SU-DHL-6 (cell line): ENCODE measurements around the gene HLA-DRA.

Experiments
- H2AFZ ChIP-seq: fragments of 200-600 bp; sonication (generic); 2 replicates; pipeline ENCODE4 v1.6.1; 2014; ENCODE audit warnings: low read depth, mild to moderate bottlenecking, moderate library complexity, mixed read lengths, antibody characterized with exemption, low read length; ENCODE audit not compliant: severe bottlenecking
- H3F3A ChIP-seq: fragments of 200-600 bp; shearing (Covaris generic); 2 replicates; pipeline ENCODE4 v1.6.0; 2016; ENCODE audit warnings: antibody characterized with exemption, mild to moderate bottlenecking; ENCODE audit not compliant: insufficient read depth
- H3K27ac ChIP-seq: fragments of 200-600 bp; sonication (generic); 2 replicates; pipeline ENCODE4 v1.5.1; 2016; ENCODE audit warnings: low read depth, mild to moderate bottlenecking, low read length, moderate library complexity, mixed read lengths
- H3K27me3 ChIP-seq: fragments of 200-600 bp; sonication (generic), shearing (Covaris generic); 2 replicates; pipeline ENCODE4 v1.6.0; 2014; ENCODE audit warnings: mild to moderate bottlenecking, low read length
- H3K36me3 ChIP-seq: fragments of 200-600 bp; sonication (generic); 2 replicates; pipeline ENCODE4 v1.6.1; 2014; ENCODE audit warnings: mild to moderate bottlenecking, low read length, mixed read lengths
- H3K4me2 ChIP-seq: fragments of 300-600, 200-600 bp; shearing (Covaris generic), sonication (generic); 2 replicates; pipeline ENCODE4 v1.6.0; 2014; ENCODE audit warnings: low read length, low read depth, mild to moderate bottlenecking; ENCODE audit not compliant: poor library complexity, severe bottlenecking
- H3K4me3 ChIP-seq: fragments of 200-600 bp; sonication (generic); 2 replicates; pipeline ENCODE4 v1.5.1; 2014; ENCODE audit warnings: antibody characterized with exemption, low read length, mild to moderate bottlenecking, mixed read lengths; ENCODE audit not compliant: insufficient read depth, poor library complexity, severe bottlenecking
- H3K79me2 ChIP-seq: fragments of 200-600 bp; sonication (generic); 2 replicates; pipeline ENCODE4 v1.6.1; 2014; ENCODE audit warnings: mild to moderate bottlenecking, low read length, moderate library complexity; ENCODE audit not compliant: insufficient read depth
- H3K9ac ChIP-seq: fragments of 200-600 bp; sonication (generic); 2 replicates; pipeline ENCODE4 v1.7.0; 2014; ENCODE audit warnings: mild to moderate bottlenecking, low read length
- H3K9me2 ChIP-seq: fragments of 200-600 bp; sonication (generic); replicated peaks from 2 replicates; pipeline ENCODE4 v1.6.1; 2014; ENCODE audit warnings: low read length; ENCODE audit not compliant: insufficient read depth
- H3K9me3 ChIP-seq: fragments of 200-600 bp; sonication (generic); 2 replicates; pipeline ENCODE4 v1.6.1; 2014; ENCODE audit warnings: low read length, mixed read lengths; ENCODE audit not compliant: insufficient read depth
- H4K20me1 ChIP-seq: fragments of 200-600 bp; sonication (generic); 2 replicates; pipeline ENCODE4 v1.6.1; 2014; ENCODE audit warnings: low read depth, mild to moderate bottlenecking, antibody characterized with exemption, low read length, moderate library complexity, mixed read lengths
- EZH2phosphoT487 ChIP-seq: fragments of 200-600 bp; sonication (generic), shearing (Covaris generic); conservative IDR thresholded peaks from 2 replicates; pipeline ENCODE4 v1.6.1; 2018; ENCODE audit warnings: mild to moderate bottlenecking, antibody characterized with exemption, low read length, moderate library complexity, mixed read lengths
- TF ChIP-seq, protein P1 (sequence below): fragments of 200-600 bp; sonication (generic); IDR thresholded peaks from one replicate; pipeline ENCODE4 v1.5.1; 2017; ENCODE audit warnings: antibody characterized with exemption, mild to moderate bottlenecking, low read length, moderate library complexity; ENCODE audit not compliant: insufficient read depth, poor library complexity, severe bottlenecking

Gene HLA-DRA

DNA sequence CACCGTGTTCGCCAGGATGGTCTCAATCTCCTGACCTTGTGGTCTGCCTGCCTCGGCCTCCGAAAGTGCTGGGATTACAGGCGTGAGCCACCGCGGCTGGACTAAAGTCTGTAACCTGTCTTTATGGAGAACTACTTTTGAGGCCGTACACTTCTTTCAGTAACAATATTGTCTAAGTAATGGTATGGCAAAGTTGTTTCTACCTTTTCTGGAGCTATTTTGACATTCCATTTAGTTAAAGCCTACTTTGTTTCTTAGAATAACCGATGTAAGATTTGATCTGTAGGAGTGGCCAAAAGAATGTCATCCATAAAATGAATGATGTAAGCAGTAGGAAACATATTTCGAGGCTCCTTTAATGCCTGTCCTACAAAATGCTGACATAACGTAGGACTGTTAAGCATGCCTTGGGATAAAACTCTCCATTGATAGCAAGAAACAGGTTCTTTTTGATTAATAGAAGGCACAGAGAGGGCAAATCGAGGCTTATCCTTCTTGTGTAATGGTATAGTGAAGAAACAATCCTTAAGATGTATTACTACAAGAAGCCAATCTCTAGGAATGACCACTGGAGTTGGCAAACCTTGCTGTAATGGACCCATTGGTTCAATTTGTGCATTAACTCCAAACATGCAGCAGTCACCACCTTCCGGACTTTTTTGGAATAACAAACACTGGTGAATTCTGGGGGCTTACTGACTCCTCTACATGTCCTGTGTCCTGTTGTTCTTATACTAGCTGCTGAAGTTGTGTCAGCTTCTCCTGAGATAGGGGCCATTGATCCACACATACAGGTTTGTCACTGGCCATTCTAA is 35.9 kb downstream of the HLA-DRA start:
- no peak overlapping the region for H3K27ac ChIP-seq
- TF ChIP-seq, protein P1, sequence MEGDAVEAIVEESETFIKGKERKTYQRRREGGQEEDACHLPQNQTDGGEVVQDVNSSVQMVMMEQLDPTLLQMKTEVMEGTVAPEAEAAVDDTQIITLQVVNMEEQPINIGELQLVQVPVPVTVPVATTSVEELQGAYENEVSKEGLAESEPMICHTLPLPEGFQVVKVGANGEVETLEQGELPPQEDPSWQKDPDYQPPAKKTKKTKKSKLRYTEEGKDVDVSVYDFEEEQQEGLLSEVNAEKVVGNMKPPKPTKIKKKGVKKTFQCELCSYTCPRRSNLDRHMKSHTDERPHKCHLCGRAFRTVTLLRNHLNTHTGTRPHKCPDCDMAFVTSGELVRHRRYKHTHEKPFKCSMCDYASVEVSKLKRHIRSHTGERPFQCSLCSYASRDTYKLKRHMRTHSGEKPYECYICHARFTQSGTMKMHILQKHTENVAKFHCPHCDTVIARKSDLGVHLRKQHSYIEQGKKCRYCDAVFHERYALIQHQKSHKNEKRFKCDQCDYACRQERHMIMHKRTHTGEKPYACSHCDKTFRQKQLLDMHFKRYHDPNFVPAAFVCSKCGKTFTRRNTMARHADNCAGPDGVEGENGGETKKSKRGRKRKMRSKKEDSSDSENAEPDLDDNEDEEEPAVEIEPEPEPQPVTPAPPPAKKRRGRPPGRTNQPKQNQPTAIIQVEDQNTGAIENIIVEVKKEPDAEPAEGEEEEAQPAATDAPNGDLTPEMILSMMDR: no peak
- no peak for TF ChIP-seq EZH2phosphoT487
- no peaks in the 10 kb centered on the region for H3K36me3 ChIP-seq
- no peaks in the 10 kb centered on the region for H4K20me1 ChIP-seq
- H3K27me3 ChIP-seq: 0 out of 2 replicates have a peak, but pooled peaks cover 3% of the 10 kb centered on the region
- H2AFZ ChIP-seq: no peak overlapping the region
- no peak overlapping the region for H3K4me2 ChIP-seq
- peaks cover 16% of the 10 kb centered on the region; the same call in 1 of the 2 replicates for H3K9me3 ChIP-seq
- H3K9ac ChIP-seq: no peak overlapping the region
- no peaks in the 10 kb centered on the region for H3K9me2 ChIP-seq
- no peaks in the 10 kb centered on the region for H3F3A ChIP-seq
- no peaks in the 10 kb centered on the region for H3K79me2 ChIP-seq
- no peak overlapping the region for H3K4me3 ChIP-seq

DNA sequence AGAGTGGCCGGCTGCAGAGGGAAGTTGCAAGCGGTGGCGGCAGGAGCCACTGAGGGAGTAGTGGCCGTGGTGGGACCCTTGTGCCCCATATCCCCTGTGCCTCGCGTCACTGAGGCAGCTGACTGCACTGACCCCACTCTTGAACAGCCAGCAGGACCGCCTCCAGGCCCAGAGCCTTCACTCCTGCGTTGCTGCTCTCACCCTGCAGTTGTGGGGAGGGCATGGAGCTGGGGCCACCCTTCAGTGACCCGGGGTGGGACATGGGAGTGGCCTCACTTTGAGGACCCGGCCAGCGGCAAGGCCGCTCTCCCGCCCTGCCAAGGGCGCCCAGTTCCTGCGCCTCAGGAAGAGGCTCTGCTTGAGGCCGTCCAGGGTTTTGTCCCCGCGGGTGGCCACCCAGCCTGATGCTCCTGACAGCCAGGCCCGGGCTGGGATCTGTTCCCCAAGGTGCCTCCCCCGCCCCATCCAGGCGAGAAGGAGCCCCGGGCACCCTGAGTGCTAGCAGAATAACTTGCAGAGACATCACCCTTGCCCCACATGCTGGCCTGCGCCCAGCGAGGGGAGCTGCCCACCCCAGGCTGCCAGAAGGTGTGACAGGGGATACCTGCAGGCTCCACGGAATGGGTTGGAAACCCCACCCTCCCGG is 44.4 kb downstream of the HLA-DRA start:
- Histone ChIP-seq H3K9ac (no peak overlapping the region), H4K20me1 (no peaks in the 10 kb centered on the region), H2AFZ (no peak overlapping the region), H3K79me2 (no peaks in the 10 kb centered on the region), H3K9me2 (no peaks in the 10 kb centered on the region), H3K27ac (no peak overlapping the region), H3K4me2 (no peak overlapping the region), H3K9me3 (peaks cover 4% of the 10 kb centered on the region; the same call in 1 of the 2 replicates), H3F3A (no peaks in the 10 kb centered on the region), H3K27me3 (no peaks in the 10 kb centered on the region), H3K36me3 (no peaks in the 10 kb centered on the region), H3K4me3 (no peak overlapping the region)
- TF ChIP-seq EZH2phosphoT487: no peak
- TF ChIP-seq, protein P1: no peak

DNA sequence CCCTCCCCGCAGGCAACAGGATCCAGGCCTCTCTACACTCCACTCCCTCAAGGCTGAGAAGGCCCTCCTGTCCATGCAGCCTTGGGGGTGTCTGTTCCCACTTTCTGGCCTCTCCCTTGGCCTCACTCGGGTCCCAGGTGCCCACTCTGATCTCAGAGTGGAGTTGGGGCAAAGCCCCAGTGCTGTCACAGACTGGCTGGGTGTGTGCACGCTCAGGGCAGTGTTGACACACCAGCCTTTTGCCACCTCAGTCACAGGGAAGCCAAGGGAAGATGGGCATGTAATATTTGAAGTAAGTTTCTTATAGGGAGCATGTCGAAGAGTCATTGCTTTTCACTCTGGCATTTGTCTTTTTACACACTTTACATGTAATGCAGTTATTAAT is 44.9 kb downstream of the HLA-DRA start:
- no peaks in the 10 kb centered on the region for H3K36me3 ChIP-seq
- no peak overlapping the region for H3K27ac ChIP-seq
- no peak overlapping the region for H3K4me2 ChIP-seq
- H3F3A ChIP-seq: no peaks in the 10 kb centered on the region
- H3K9me2 ChIP-seq: no peaks in the 10 kb centered on the region
- no peak overlapping the region for H3K9ac ChIP-seq
- H3K27me3 ChIP-seq: no peaks in the 10 kb centered on the region
- H4K20me1 ChIP-seq: no peaks in the 10 kb centered on the region
- H3K79me2 ChIP-seq: no peaks in the 10 kb centered on the region
- TF ChIP-seq, protein P1: no peak
- TF ChIP-seq EZH2phosphoT487: no peak
- no peaks in the 10 kb centered on the region for H3K9me3 ChIP-seq
- H2AFZ ChIP-seq: no peak overlapping the region
- H3K4me3 ChIP-seq: no peak overlapping the region
